ENCODE data around the gene CPED1. TPM values are rescaled to one million over a fixed set of nuclear protein-coding genes. Genes with fewer than 3 reads are reported as not detected.

Gene CPED1
- total RNA-seq, 1 experiment from 2014 or later: 0.13 TPM

- Histone ChIP-seq H4K91ac (ENCODE audit: insufficient read length, low read depth, low read length) (no peak overlapping the region), H3K9ac (ENCODE audit: extremely low read depth, insufficient read length, low read length) (no peak overlapping the region), H3K27me3 (ENCODE audit: insufficient read depth, low read length) (no peaks in the 10 kb centered on the region), H3K23ac (ENCODE audit: insufficient read length, low read depth, low read length) (no peak overlapping the region), H3K56ac (ENCODE audit: insufficient read length, low read depth, low read length) (no peak overlapping the region), H2AK5ac (ENCODE audit: insufficient read length, low read length) (no peak overlapping the region), H3T11ph (ENCODE audit: low read length) (no peak overlapping the region), H2AFZ (ENCODE audit: low read length) (no peak overlapping the region), H3K4me1 (ENCODE audit: insufficient read depth, low read length) (no peaks in the 10 kb centered on the region), H3K9me3 (ENCODE audit: control insufficient read depth, low read depth, low read length) (no peaks in the 10 kb centered on the region), H4K20me1 (ENCODE audit: control insufficient read depth, insufficient read depth, insufficient read length) (no peaks in the 10 kb centered on the region), H3K4ac (ENCODE audit: low read depth, low read length) (no peak overlapping the region), H2BK15ac (ENCODE audit: low read depth, low read length) (no peak overlapping the region), H3K18ac (ENCODE audit: insufficient read length, low read depth, low read length) (no peak overlapping the region), H3K27ac (ENCODE audit: insufficient read length, low read depth, low read length) (no peak overlapping the region), H3K79me1 (ENCODE audit: insufficient read depth, low read depth, low read length, poor library complexity, severe bottlenecking) (no peaks in the 10 kb centered on the region), H2BK20ac (ENCODE audit: low read depth, low read length, poor library complexity, severe bottlenecking) (no peak overlapping the region), H3K4me2 (ENCODE audit: insufficient read depth, insufficient read length, low read length) (no peak overlapping the region), H2BK12ac (ENCODE audit: insufficient read length, low read depth, low read length) (no peak overlapping the region), H2BK5ac (ENCODE audit: insufficient read length, low read length) (no peak overlapping the region), H4K8ac (replicated peaks; ENCODE audit: insufficient read length, low read depth, low read length) (no peak overlapping the region), H3K23me2 (ENCODE audit: insufficient read length, low read depth, low read length, poor library complexity, severe bottlenecking) (no peaks in the 10 kb centered on the region), H4K5ac (ENCODE audit: insufficient read length, low read depth, low read length) (no peak overlapping the region), H3K14ac (ENCODE audit: insufficient read depth, low read length) (no peak overlapping the region), H3K79me2 (ENCODE audit: insufficient read depth, low read length) (no peaks in the 10 kb centered on the region), H2BK120ac (ENCODE audit: low read depth, low read length, poor library complexity, severe bottlenecking) (no peak overlapping the region)
- Mint-ChIP-seq H3K9me3 (no peaks in the 10 kb centered on the region), H3K27ac (no peak overlapping the region), H3K36me3 (ENCODE audit: insufficient read depth in 1 of 3, low read depth in 3 of 3) (peaks cover 3 to 13% (median 10%) of the 10 kb centered on the region in 3 experiments; a peak in 5 of 7 replicates), H3K27me3 (ENCODE audit: low read depth) (no peaks in the 10 kb centered on the region), H3K4me3 (no peak overlapping the region), H3K4me1 (no peaks in the 10 kb centered on the region)
- no CpG with 5 or more reads among the region's 2 CpGs for WGBS (ENCODE audit: extremely low coverage, insufficient read length, low lambda C conversion rate)
- TF ChIP-seq CTCF (conservative IDR thresholded peaks at IDR 0.05): no peak
- DNase-seq: no peak
These were observed 355.6 kb downstream of the CPED1 start for GRCh38 chr7:121344093-121344492.

Data from H9 (cell line).